Adipose tissue (tissue), 3 donors: ENCODE data around the gene ZNF500. TPM values are rescaled to one million over a fixed set of nuclear protein-coding genes. Genes with fewer than 3 reads are reported as not detected.
"Not testable (repeated sequence)": the region's sequence is repeated elsewhere in the genome, so short reads cannot be mapped to it uniquely, and the experiment has no call there.

ENCODE experiments used
- H3K27ac ChIP-seq: one replicate; pipeline ENCODE4 v1.5.1; 2013; ENCODE audit warnings: low read depth, low read length
- WGBS, 3 donors: extraction: QIAGEN DNeasy Blood & Tissue Kit; methylation state at CpG; one replicate each; pipeline ENCODE4 v1.1.7; 2013; 5-methylcytosine and 5-hydroxymethylcytosine counted together
- polyA plus RNA-seq, 3 donors: library from polyadenylated mRNA; stranded (reverse); fragments of 200-250 nt; gene quantifications; one replicate each; pipeline ENCODE4 v1.2.3, GENCODE V29; 2013
- donor health status: healthy with polysubstance abuse.
- donor health status: Bipolar disorder and iron deficiency.
- donor health status: healthy.

Gene ZNF500
- polyA plus RNA-seq, 3 donors, result 4.3 to 5.4 (median 4.4) TPM

GRCh38 chr16:4798456-4798855, 31.5 kb upstream of the ZNF500 start:
- WGBS, 3 donors, result 89 to 96% (median 91%) methylated on average over 16 of the region's 16 CpGs
- H3K27ac ChIP-seq, result no peak overlapping the region

GRCh38 chr16:4797805-4798252, 30.9 kb upstream of the ZNF500 start:
- no peak overlapping the region for H3K27ac ChIP-seq
- WGBS, 3 donors, result 91 to 95% (median 91%) methylated on average over 22 of the region's 22 CpGs

DNA sequence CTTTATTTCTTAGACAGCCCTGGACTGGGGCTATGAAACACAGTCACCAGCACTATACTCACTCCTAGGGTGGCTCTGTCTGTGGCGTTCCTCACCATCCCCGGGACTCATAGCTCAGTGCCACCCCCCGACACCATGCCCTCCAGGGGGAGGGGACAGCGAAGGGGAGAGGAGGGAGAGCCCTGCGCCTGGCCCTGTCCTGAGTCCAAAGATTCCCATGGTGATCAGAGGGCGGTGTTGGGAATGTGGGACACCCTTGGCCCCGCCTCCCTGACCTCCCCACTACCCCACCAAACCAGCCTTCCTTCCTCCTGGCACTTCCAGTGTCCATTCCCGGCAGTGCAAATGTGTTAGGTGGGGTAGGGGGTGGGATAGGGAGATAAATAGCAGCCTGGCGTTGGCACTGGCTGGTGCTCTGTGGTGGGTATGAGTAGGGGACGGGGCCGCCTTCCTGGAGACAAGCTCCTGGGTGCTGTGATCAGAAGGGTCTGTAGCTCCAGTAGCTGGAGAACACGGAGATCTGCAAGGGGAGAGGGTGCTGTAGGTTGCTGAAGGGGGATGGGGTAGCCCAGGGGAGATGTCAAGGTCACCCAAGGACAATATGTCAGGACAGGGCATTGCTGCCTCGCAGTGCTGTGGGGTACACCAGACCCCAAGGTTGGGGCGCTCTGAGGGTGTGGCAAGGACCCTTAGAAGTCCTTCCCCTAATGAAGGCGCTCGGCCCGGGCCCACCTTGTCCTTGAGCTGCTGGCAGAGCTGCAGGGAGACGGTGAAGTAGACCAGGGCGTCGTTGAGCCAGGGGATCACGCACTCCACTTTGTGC, 30.2 kb upstream of the ZNF500 start:
- 83 to 91% (median 85%) methylated on average over 20 to 21 of the region's 21 CpGs for WGBS, 3 donors
- no peak overlapping the region for H3K27ac ChIP-seq

DNA sequence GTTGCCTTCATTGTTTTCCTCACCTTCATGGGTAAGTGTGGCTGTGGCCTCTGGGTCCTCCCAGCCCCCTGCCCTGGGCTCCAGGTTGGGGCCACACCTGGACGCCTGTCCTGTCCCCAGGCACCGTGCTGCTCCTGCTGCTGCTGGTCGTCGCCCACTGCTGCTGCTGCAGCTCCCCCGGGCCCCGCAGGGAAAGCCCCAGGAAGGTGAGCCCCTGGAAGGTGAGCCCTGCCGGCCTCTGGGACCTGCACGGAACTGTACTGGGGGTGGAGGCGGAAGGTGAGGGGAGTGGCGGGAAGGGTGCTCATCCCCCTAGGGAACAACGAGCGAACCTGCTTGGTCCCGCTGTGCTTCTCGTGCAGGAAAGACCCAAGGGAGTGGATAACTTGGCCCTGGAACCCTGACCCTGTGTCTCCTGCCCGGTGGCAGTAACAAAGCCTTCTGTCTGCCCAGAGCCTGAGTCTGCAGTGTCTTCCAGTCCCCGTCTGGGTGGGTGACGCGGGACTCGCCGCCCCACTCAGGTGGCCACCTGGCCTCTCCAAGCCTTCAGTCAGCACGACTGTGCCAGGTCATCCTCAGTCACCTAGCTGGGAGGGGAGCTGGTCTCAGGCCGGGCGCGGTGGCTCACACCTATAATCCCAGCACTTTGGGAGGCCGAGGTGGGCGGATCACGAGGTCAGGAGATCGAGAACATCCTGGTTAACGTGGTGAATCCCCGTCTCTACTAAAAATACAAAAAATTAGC, 29.0 kb upstream of the ZNF500 start:
- no peak overlapping the region for H3K27ac ChIP-seq
- 81 to 93% (median 85%) methylated on average over 27 to 30 of the region's 30 CpGs for WGBS, 3 donors

DNA sequence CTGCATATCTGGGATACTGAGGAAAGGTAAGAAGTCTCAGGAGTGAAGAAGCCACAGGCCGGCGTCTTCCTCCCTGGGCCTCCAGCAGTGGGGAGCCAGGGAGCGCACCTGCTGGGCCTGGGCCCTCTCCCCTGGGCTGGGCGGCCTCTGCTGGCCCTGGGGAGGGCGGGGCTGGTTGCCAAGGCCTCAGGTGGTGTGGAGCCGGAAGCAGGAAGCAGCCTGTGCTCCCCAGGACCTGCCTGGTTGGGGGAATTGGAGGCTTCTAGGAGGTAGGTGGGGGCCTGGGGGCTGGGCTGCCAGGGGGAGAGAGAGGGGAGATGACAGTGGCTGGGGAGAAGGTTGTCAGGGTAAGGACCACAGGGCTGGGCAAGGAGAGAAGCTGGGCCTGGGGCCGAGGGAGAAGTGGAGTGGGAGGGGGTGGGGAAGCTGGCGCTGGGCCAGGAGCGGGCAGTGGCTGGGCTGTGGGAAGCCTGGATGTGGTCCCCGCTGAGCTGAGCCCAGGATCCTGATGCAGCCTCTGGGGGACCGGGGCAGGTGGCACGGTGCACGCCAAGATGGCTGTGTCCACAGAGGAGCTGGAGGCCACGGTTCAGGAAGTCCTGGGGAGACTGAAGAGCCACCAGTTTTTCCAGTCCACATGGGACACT, 28.3 kb upstream of the ZNF500 start, which contains the start of gene SMIM22:
Gene SMIM22 (plus strand): TSS at position 189 of the 647 bp plus-strand sequence. CDS start 366 bp downstream, at position 555.
- H3K27ac ChIP-seq, result no peak within 1 kb of the TSS
- 26 to 79% (median 77%) methylated on average over 13 to 14 of the region's 14 CpGs for WGBS, 3 donors

- WGBS, 3 donors, result 77 to 89% (median 80%) methylated on average over 13 of the region's 13 CpGs
- H3K27ac ChIP-seq, result no peak overlapping the region
Measured at GRCh38 chr16:4792951-4793513, 26.1 kb upstream of the ZNF500 start.

GRCh38 chr16:4790871-4791270, 23.9 kb upstream of the ZNF500 start:
- H3K27ac ChIP-seq, result no peak overlapping the region
- 53 to 83% (median 57%) methylated on average over 10 of the region's 10 CpGs for WGBS, 3 donors

DNA sequence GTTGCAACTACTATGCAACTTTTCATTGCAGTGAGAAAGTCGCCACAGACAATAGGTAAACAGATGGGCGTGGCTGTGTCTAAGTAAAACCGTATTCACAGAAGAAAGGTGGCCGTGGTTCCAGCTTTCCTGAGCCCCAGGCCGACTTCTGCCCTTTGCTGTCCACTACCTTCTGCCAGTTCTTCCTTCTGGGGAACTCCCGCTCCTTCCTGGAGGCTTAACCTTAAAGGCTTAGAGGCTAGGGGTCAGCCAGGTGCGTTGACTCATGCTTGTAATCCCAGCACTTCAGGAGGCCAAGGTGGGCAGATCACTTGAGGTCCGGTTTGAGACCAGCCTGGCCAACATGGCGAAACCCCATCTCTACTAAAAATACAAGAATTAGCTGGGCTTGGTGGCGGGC, 23.3 kb upstream of the ZNF500 start:
- 80 to 82% (median 82%) methylated on average over 10 of the region's 10 CpGs for WGBS, 3 donors

GRCh38 chr16:4788910-4789309, 21.9 kb upstream of the ZNF500 start:
- 72 to 92% (median 87%) methylated on average over 7 of the region's 7 CpGs for WGBS, 3 donors
- no peak overlapping the region for H3K27ac ChIP-seq

More for the DNA sequence above, 23.3 kb upstream of the ZNF500 start:
- no peak overlapping the region for H3K27ac ChIP-seq

DNA sequence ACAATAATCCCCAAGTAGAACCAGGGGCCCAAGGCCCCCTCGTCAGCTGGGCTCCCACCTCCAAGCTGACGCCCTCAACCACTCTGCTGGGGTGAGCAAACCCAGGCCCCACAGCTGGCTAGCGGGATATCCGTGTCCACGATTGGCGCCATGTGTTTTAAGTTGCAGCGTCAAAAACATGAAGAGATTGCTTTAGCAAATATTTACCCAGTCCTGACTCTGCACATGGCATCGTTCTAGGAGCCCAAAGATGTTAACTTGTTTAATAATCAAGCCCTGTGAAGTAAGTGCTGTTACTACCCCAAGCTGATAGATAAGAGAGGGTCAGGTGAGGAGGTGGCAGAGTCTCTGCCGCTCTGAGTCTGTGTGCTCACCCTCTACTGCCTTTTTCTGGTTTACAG, 21.5 kb upstream of the ZNF500 start:
- WGBS, 3 donors, result 18 to 66% (median 66%) methylated on average over 9 of the region's 9 CpGs
- H3K27ac ChIP-seq, result no peak overlapping the region

DNA sequence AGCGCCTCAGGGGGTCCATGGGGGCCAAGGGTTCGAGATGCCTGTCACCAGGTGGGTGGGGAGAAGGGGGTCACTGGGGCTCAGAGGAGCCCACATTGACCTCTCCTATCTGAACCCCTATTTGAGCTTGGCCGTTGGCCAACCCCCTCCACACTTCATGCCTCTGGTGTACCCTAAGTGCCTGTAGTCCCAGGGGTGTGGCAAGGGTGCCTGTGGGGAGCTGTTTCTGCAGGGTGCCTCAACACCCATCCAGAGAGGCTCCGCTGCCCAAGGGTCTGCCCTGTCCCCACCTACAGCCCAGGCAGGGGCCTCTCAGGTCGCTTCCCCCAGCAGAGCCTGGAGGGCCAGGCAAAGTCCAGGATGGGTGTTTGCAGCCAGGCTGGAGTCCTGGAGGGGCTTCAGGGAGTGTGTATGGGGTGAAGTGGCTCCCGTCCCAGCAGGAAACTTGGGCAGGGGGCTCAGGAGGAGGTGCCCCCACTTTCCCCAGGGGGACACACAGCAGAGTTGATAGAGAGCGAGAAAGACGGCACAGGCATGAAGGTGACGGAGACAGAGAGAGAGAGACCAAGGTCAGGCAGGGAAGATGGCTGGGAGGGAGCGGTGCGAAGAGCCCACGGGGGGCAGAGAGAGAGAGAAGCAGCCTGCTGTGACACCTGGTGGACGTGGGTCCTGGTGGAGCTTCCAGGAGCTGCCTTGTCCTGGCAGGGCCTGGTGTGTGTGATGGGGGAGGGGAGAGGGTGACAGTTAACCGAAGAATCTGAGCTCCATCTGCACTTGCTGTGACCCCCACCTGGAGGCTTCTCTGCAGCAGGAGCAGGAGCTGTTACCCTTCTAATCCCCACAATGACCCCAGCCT, 20.9 kb upstream of the ZNF500 start, which contains the start of gene SEPTIN12:
Gene SEPTIN12 (minus strand): TSS at position 719 of the 856 bp plus-strand sequence. CDS start 700 bp downstream, at position 19.
- no peak within 1 kb of the TSS for H3K27ac ChIP-seq
- 66 to 79% (median 75%) methylated on average over 14 of the region's 14 CpGs for WGBS, 3 donors

DNA sequence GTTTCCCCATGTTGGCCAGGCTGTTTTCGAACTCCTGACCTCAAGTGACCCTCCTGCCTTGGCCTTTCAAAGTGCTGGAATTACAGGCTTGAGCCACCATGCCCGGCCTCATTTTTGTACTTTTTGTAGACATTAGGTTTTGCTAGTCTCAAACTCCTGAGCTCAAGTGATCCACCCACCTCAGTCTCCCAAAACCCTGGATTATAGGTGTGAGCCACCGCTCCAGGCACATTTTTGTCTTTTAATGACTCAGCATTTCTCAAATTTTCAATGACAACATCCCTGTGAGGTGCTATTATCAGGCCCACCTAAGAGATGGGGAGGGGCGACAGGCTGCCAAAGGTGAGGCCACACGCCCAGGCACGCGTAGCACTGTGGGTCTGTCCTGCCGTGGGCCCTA, 20.1 kb upstream of the ZNF500 start:
- WGBS, 3 donors, result 95 to 96% (median 95%) methylated on average over 8 of the region's 8 CpGs
- H3K27ac ChIP-seq, result no peak overlapping the region

- H3K27ac ChIP-seq, result no peak overlapping the region
- 91 to 94% (median 93%) methylated on average over 21 to 23 of the region's 23 CpGs for WGBS, 3 donors
Measured at GRCh38 chr16:4785758-4786433, 18.9 kb upstream of the ZNF500 start.

DNA sequence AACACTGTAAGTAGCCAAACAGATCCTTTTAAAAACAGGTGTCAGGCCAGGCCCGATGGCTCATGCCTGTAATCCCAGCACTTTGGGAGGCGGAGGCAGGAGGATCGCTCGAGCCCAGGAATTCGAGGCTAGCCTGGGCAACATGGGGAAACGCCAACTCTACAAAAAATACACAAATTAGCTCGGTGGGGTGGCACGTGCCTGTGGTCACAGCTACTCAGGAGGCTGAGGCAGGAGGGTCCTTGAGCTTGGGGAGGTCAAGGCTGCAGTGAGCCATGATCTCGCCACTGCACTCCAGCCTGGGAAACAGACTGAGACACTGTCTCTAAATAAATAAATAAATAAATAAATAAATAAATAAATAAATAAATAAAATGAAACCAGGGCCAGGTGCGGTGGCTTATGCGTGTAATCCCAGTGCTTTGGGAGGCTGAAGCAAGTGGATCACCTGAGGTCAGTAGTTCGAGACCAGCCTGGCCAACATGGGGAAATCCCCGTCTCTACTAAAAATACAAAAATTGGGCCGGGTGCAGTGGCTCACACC, 17.6 kb upstream of the ZNF500 start:
- WGBS, 3 donors, result 91 to 93% (median 91%) methylated on average over 14 of the region's 14 CpGs
- H3K27ac ChIP-seq, result not testable (repeated sequence)

- no peak overlapping the region for H3K27ac ChIP-seq
- 69 to 79% (median 77%) methylated on average over 13 to 16 of the region's 16 CpGs for WGBS, 3 donors
Measured at GRCh38 chr16:4783951-4784336, 17.0 kb upstream of the ZNF500 start.

DNA sequence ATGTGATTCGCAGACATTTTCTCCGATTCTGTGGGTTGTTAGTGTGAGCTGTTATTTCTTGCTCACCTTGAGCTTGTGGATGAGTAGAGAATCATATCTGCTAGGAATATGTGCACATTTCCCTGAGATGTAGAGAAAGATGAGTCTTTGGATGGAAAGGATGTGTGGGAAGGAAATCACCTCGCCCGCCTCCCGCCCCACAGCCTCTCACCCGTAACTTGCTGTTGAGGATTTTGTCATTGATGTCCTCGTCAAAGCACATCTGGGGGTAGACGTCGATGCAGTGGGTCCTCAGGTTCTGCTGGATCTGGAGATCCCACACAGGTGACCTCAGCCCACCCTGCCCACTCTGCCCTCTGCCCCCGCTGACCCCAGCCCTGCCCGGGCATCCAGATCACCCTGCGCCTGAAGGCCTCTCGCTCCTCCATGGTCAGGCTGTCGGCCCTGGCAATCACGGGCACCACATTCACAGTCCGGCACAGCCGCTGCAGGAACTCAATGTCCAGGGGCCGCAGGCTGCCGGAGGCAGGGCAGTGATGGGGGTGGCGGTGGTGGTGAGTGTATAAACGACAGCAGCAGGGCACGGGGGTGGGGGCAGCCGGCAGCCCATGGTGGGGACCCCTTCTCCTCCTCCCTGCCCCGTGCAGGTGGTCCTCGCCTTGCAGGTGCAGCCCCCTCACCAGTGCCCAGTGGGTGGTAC, 16.4 kb upstream of the ZNF500 start:
- no peak overlapping the region for H3K27ac ChIP-seq
- 87 to 89% (median 87%) methylated on average over 21 to 25 of the region's 25 CpGs for WGBS, 3 donors
